DOHH2 (cell line): ENCODE results near the gene EPB41L3.

Experiments used
- CTCF ChIP-seq: fragments of 200-600 bp; sonication (generic); IDR thresholded peaks from one replicate; pipeline ENCODE4 v1.5.1; 2014; ENCODE audit warnings: antibody characterized with exemption, mild to moderate bottlenecking, low read depth, low read length; ENCODE audit not compliant: poor library complexity, severe bottlenecking
- EZH2phosphoT487 ChIP-seq: fragments of 200-600 bp; sonication (generic); IDR thresholded peaks from 2 replicates; pipeline ENCODE4 v1.6.1; 2017; ENCODE audit warnings: borderline replicate concordance, mild to moderate bottlenecking, antibody characterized with exemption, low read length, moderate library complexity, mixed read lengths

- no peak for TF ChIP-seq CTCF
- TF ChIP-seq EZH2phosphoT487 = no peak
Measured at GRCh38 chr18:5498452-5498851, 45.3 kb downstream of the EPB41L3 start.
